Prostate gland (tissue), 2 donors: ENCODE measurements around the gene RASGRP1.

Source experiments
- POLR2A ChIP-seq: fragments of 450-650 bp; IDR thresholded peaks from one replicate; pipeline ENCODE4 v1.6.1; 2016; ENCODE audit warnings: antibody characterized with exemption, mild to moderate bottlenecking
- POLR2AphosphoS5 ChIP-seq: sonication (generic); formaldehyde crosslinking; IDR thresholded peaks from one replicate; pipeline ENCODE4 v1.6.1; 2017; ENCODE audit warnings: antibody characterized with exemption
- TF ChIP-seq, protein P1 (sequence below), 4 experiments: fragments of 200-600 bp in 2 of 4; fragments of 450-650 bp in 2 of 4; sonication (generic) in 2 of 4; IDR thresholded peaks; 1 replicate in 3 of 4; 2 replicates in 1 of 4; pipeline ENCODE4 v1.5.1; 2016 to 2019; ENCODE audit warnings: antibody characterized with exemption in 4 of 4, mild to moderate bottlenecking in 2 of 4, moderate library complexity in 2 of 4

DNA sequence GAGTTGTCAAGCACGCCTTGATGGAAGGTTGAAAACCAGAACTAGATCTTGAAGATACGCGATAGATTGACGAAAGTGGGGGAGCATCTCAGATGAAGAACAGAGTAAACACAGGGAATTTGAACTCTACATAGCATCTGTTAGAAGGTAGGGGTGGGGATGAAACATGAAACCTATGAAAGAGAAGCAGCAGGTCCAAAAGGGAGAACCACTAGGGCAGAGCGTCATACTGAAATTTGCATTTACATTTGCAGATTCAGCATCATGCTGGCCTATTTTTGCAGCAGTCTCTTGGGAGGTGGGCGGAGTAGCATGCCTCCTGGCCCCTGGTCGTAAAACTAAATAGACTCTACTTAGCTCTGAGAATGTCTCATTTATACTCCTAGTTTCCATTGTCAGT, 46.1 kb upstream of the RASGRP1 start:
- TF ChIP-seq, protein P1, sequence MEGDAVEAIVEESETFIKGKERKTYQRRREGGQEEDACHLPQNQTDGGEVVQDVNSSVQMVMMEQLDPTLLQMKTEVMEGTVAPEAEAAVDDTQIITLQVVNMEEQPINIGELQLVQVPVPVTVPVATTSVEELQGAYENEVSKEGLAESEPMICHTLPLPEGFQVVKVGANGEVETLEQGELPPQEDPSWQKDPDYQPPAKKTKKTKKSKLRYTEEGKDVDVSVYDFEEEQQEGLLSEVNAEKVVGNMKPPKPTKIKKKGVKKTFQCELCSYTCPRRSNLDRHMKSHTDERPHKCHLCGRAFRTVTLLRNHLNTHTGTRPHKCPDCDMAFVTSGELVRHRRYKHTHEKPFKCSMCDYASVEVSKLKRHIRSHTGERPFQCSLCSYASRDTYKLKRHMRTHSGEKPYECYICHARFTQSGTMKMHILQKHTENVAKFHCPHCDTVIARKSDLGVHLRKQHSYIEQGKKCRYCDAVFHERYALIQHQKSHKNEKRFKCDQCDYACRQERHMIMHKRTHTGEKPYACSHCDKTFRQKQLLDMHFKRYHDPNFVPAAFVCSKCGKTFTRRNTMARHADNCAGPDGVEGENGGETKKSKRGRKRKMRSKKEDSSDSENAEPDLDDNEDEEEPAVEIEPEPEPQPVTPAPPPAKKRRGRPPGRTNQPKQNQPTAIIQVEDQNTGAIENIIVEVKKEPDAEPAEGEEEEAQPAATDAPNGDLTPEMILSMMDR (IDR thresholded peaks at IDR 0.05), result no peak
- TF ChIP-seq POLR2A, result no peak
- no peak for TF ChIP-seq POLR2AphosphoS5
